Body of pancreas (tissue), 4 donors: ENCODE data around the gene MOCS2.

Experiments used
- CTCF ChIP-seq, 7 experiments: fragments of 450-650 bp in 4 of 7; fragments of 200-600 bp in 3 of 7; sonication (generic) in 3 of 7; IDR thresholded peaks; one replicate each; pipeline ENCODE4 v1.5.1; 2016 to 2019; ENCODE audit warnings: antibody characterized with exemption in 7 of 7
- POLR2A ChIP-seq, 3 donors: fragments of 450-650 bp; IDR thresholded peaks; one replicate each; pipeline ENCODE4 v1.6.1; 2016; ENCODE audit warnings: antibody characterized with exemption in 3 of 3, mild to moderate bottlenecking in 2 of 3

GRCh38 chr5:53059281-53059680, 50.3 kb downstream of the MOCS2 start:
- TF ChIP-seq CTCF (IDR thresholded peaks at IDR 0.05) (no peak), POLR2A (IDR thresholded peaks at IDR 0.05) (no peak)
